SK-N-SH (cell line): ENCODE measurements around the gene GHRH. TPM values are rescaled to one million over a fixed set of nuclear protein-coding genes. Genes with fewer than 3 reads are reported as not detected.

Experiments used
- CTCF ChIA-PET: fragments of 300-600, 350-600 bp; formaldehyde crosslinking; extraction: SDS; loops from one replicate; lab custom pipeline; 2021; lab: Yijun Ruan, JAX
- POLR2A ChIA-PET: fragments of 350-600 bp; sonication (Branson Sonifier 250); formaldehyde crosslinking; extraction: SDS; loops from one replicate; lab custom pipeline; 2020; ENCODE audit warnings: antibody characterized with exemption, inconsistent platforms; lab: Yijun Ruan, JAX
- DNase-seq: peaks from one replicate; pipeline ENCODE4 v3.0.0; 2012
- H2AFZ ChIP-seq: fragments of 200-600 bp; sonication (generic); 2 replicates; pipeline ENCODE4 v1.8.1; 2016; ENCODE audit warnings: antibody characterized with exemption, mild to moderate bottlenecking, low read depth
- H3F3A ChIP-seq: fragments of 200-600 bp; sonication (generic); replicated peaks from 2 replicates; pipeline ENCODE3; 2016; ENCODE audit warnings: antibody characterized with exemption, mild to moderate bottlenecking; ENCODE audit not compliant: insufficient read depth
- H3K27ac ChIP-seq, 2 experiments: fragments of 200-500 bp in 1 of 2; fragments of 200-600 bp in 1 of 2; sonication (Bioruptor generic) in 1 of 2; sonication (generic), shearing (Covaris generic) in 1 of 2; 2 replicates each; pipeline versions ENCODE4 v1.5.1 to v1.6.1; 2014 to 2016; ENCODE audit warnings: low read depth in 2 of 2, inconsistent platforms in 1 of 2, low read length in 1 of 2, mild to moderate bottlenecking in 1 of 2, mixed read lengths in 1 of 2
- H3K27me3 ChIP-seq: fragments of 200-600 bp; sonication (generic), shearing (Covaris generic); 2 replicates; pipeline ENCODE4 v1.6.1; 2016; ENCODE audit warnings: mixed run types; ENCODE audit not compliant: insufficient read depth
- H3K36me3 ChIP-seq, 2 experiments: fragments of 200-500 bp in 1 of 2; fragments of 200-600 bp in 1 of 2; sonication (Bioruptor generic) in 1 of 2; sonication (generic) in 1 of 2; replicated peaks in 1 of 2; 2 replicates each; pipeline versions ENCODE3 to v1.5.1; 2014 to 2016; ENCODE audit warnings: low read length in 1 of 2, mild to moderate bottlenecking in 1 of 2; ENCODE audit not compliant: insufficient read depth in 2 of 2, control insufficient read depth in 1 of 2
- H3K4me1 ChIP-seq, 2 experiments: fragments of 200-500 bp in 1 of 2; fragments of 200-600 bp in 1 of 2; sonication (Bioruptor generic) in 1 of 2; sonication (generic), shearing (Covaris generic) in 1 of 2; 2 replicates each; pipeline versions ENCODE4 v1.5.1 to v1.6.1; 2014 to 2016; ENCODE audit warnings: low read depth in 1 of 2, low read length in 1 of 2, mixed run types in 1 of 2; ENCODE audit not compliant: insufficient read depth in 2 of 2, control insufficient read depth in 1 of 2
- H3K4me2 ChIP-seq: fragments of 200-600 bp; sonication (generic), shearing (Covaris generic); 2 replicates; pipeline ENCODE4 v1.6.1; 2017; ENCODE audit warnings: mixed run types
- H3K4me3 ChIP-seq, 2 experiments: fragments of 200-500 bp in 1 of 2; fragments of 200-600 bp in 1 of 2; sonication (Bioruptor generic) in 1 of 2; sonication (generic), shearing (Covaris generic) in 1 of 2; 2 replicates each; pipeline versions ENCODE4 v1.5.1 to v1.8.1; 2014 to 2016; ENCODE audit warnings: low read depth in 2 of 2, inconsistent platforms in 1 of 2, low read length in 1 of 2, mild to moderate bottlenecking in 1 of 2, mixed read lengths in 1 of 2, moderate library complexity in 1 of 2
- H3K79me2 ChIP-seq: fragments of 200-600 bp; sonication (generic); 2 replicates; pipeline ENCODE4 v1.8.1; 2017; ENCODE audit warnings: mild to moderate bottlenecking; ENCODE audit not compliant: insufficient read depth
- H3K9ac ChIP-seq: fragments of 200-600 bp; sonication (generic); 2 replicates; pipeline ENCODE4 v1.6.1; 2017; ENCODE audit warnings: mixed run types
- H3K9me2 ChIP-seq: fragments of 200-600 bp; sonication (generic); 2 replicates; pipeline ENCODE4 v1.6.1; 2017; ENCODE audit warnings: mixed run types
- H3K9me3 ChIP-seq: fragments of 200-600 bp; sonication (generic); 2 replicates; pipeline ENCODE4 v1.6.1; 2017; ENCODE audit warnings: mixed run types, mild to moderate bottlenecking, moderate library complexity
- H4K20me1 ChIP-seq: fragments of 200-600 bp; sonication (generic); 2 replicates; pipeline ENCODE4 v1.6.1; 2017; ENCODE audit warnings: mild to moderate bottlenecking, mixed run types; ENCODE audit not compliant: insufficient read depth
- ELF1 ChIP-seq: IDR thresholded peaks from 2 replicates; pipeline ENCODE4 v1.4.0; 2012
- EP300 ChIP-seq, 2 experiments: IDR thresholded peaks; 2 replicates each; pipeline versions ENCODE4 v1.4.0 to v1.6.1; 2012; ENCODE audit warnings: borderline replicate concordance in 1 of 2, low read depth in 1 of 2, low read length in 1 of 2
- EZH2phosphoT487 ChIP-seq: fragments of 200-600 bp; sonication (generic); IDR thresholded peaks from 2 replicates; pipeline ENCODE4 v1.6.1; 2017; ENCODE audit warnings: low read depth, mixed run types, mild to moderate bottlenecking, antibody characterized with exemption, moderate library complexity, borderline replicate concordance
- FOSL2 ChIP-seq: IDR thresholded peaks from 2 replicates; pipeline ENCODE4 v1.4.0; 2012; ENCODE audit warnings: low read depth, mild to moderate bottlenecking, moderate library complexity, borderline replicate concordance
- GABPA ChIP-seq: IDR thresholded peaks from 2 replicates; pipeline ENCODE4 v1.4.0; 2012; ENCODE audit warnings: low read depth, mild to moderate bottlenecking
- GATA2 ChIP-seq: sonication (generic); formaldehyde crosslinking; IDR thresholded peaks from 2 replicates; pipeline ENCODE4 v1.5.0; 2020; ENCODE audit warnings: mild to moderate bottlenecking, missing genetic modification reagents
- MEF2A ChIP-seq: IDR thresholded peaks from 2 replicates; pipeline ENCODE4 v1.4.0; 2012; ENCODE audit warnings: low read depth, borderline replicate concordance
- MXI1 ChIP-seq: IDR thresholded peaks from 2 replicates; pipeline ENCODE4 v1.6.1; 2012; ENCODE audit warnings: mild to moderate bottlenecking, low read depth, low read length, improper control_type of control experiment
- NFIC ChIP-seq: IDR thresholded peaks from 2 replicates; pipeline ENCODE4 v1.4.0; 2012; ENCODE audit warnings: borderline replicate concordance
- NRF1 ChIP-seq: IDR thresholded peaks from 2 replicates; pipeline ENCODE4 v1.6.1; 2012; ENCODE audit warnings: low read depth, mild to moderate bottlenecking, low read length
- RAD21 ChIP-seq: IDR thresholded peaks from 2 replicates; pipeline ENCODE4 v1.6.1; 2012; ENCODE audit warnings: mild to moderate bottlenecking, low read length
- RXRA ChIP-seq: IDR thresholded peaks from 2 replicates; pipeline ENCODE4 v1.4.0; 2012; ENCODE audit warnings: low read depth, mild to moderate bottlenecking, borderline replicate concordance
- SIN3A ChIP-seq: IDR thresholded peaks from 2 replicates; pipeline ENCODE4 v1.6.1; 2012; ENCODE audit warnings: low read depth, mild to moderate bottlenecking, low read length, moderate library complexity, borderline replicate concordance
- SMC3 ChIP-seq: IDR thresholded peaks from 2 replicates; pipeline ENCODE4 v1.6.1; 2012; ENCODE audit warnings: low read depth, low read length, improper control_type of control experiment
- TAF1 ChIP-seq: IDR thresholded peaks from 2 replicates; pipeline ENCODE4 v1.6.1; 2012; ENCODE audit warnings: low read depth, mild to moderate bottlenecking, low read length, moderate library complexity, borderline replicate concordance
- TCF12 ChIP-seq: IDR thresholded peaks from 2 replicates; pipeline ENCODE4 v1.4.0; 2012
- TEAD4 ChIP-seq: IDR thresholded peaks from 2 replicates; pipeline ENCODE4 v1.4.0; 2012; ENCODE audit warnings: mild to moderate bottlenecking, borderline replicate concordance; ENCODE audit not compliant: insufficient read depth
- WGBS: methylation state at CpG from one replicate; pipeline ENCODE4 v1.1.6; 2017; ENCODE audit warnings: low lambda C conversion rate; 5-methylcytosine and 5-hydroxymethylcytosine counted together
- polyA plus RNA-seq, 3 experiments: library from polyadenylated mRNA; depleted of rRNA; stranded (reverse); fragments of >200 nt; gene quantifications; 2 replicates each; pipeline ENCODE4 v1.2.3, GENCODE V29; 2012
- TF ChIP-seq, protein P1 (sequence below): fragments of 200-600 bp; sonication (generic); IDR thresholded peaks from 2 replicates; pipeline ENCODE4 v1.6.1; 2017; ENCODE audit warnings: antibody characterized with exemption, mild to moderate bottlenecking, moderate library complexity
- TF ChIP-seq, protein P2 (sequence below): IDR thresholded peaks from 2 replicates; pipeline ENCODE4 v1.6.1; 2012; ENCODE audit warnings: mild to moderate bottlenecking, low read depth, low read length, moderate library complexity
- TF ChIP-seq, protein P3 (sequence below): IDR thresholded peaks from 2 replicates; pipeline ENCODE4 v1.4.0; 2012; ENCODE audit warnings: low read depth

The GHRH gene
- polyA plus RNA-seq, 1 of the 3 experiments (the other 2 are of a cell fraction) = not detected

DNA sequence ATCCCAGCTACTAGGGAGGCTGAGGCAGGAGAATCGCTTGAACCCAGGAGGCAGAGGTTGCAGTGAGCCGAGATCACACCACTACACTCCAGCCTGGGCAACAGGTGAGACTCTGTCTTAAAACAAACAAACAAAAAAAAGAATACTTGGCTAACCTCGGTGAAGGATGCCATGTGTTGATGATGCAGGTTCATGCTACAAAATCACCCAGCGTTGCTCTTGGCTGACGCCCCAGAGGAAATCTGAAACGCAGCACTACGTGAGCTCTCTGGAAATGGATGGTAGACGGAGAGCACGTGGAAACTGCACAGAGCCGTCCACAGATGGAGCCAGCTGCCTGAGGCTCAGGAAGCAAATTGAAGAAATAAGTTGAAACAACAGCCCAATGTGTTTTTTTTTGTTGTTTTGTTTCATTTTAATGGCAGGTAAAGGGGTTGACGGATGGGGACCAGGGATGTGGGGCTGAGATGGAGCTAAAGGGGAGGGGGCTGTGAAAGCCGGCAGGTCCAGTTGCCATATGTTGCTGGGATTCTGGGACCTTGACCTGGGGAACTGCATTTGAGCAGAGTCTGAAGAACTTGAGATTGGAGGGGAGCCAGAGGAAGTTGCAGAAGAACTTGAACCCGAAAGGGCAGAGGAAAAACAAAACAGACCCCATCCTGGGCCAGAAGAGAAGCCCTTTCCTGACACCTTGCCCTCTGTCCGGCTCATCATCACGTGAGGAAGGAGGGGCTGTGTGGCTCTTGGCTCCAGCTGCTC is 15.1 kb upstream of the GHRH start:
- Histone ChIP-seq H3K9me3 (no peaks in the 10 kb centered on the region), H3K36me3 (no peaks in the 10 kb centered on the region), H4K20me1 (no peaks in the 10 kb centered on the region), H3K9ac (no peak overlapping the region), H3K4me1 (peaks cover 0 to 19% of the 10 kb centered on the region in 2 experiments; a peak in 1 of 4 replicates), H2AFZ (no peak overlapping the region), H3K27ac (peak overlapping the region in 1 of 2 experiments; percentile 26; a peak in 2 of 4 replicates), H3K9me2 (no peaks in the 10 kb centered on the region), H3K79me2 (no peaks in the 10 kb centered on the region), H3K27me3 (no peaks in the 10 kb centered on the region), H3F3A (no peaks in the 10 kb centered on the region), H3K4me3 (no peak overlapping the region), H3K4me2 (no peak overlapping the region)
- POLR2A ChIA-PET = interaction anchor here (0.6 to 1.2 kb wide), 2 partner anchors 13 to 20 kb away, joined by 3 read pairs; partner anchors contain the start of gene MANBAL
- WGBS = 57% methylated on average over 15 of the region's 15 CpGs
- CTCF ChIA-PET = interaction anchor here (0.6 to 3.9 kb wide), 23 partner anchors 9 to 258 kb away, joined by 3 to 32 read pairs (median 3); partner anchors contain the start of gene MANBAL
- no peak for TF ChIP-seq TAF1
- TF ChIP-seq, protein P1, sequence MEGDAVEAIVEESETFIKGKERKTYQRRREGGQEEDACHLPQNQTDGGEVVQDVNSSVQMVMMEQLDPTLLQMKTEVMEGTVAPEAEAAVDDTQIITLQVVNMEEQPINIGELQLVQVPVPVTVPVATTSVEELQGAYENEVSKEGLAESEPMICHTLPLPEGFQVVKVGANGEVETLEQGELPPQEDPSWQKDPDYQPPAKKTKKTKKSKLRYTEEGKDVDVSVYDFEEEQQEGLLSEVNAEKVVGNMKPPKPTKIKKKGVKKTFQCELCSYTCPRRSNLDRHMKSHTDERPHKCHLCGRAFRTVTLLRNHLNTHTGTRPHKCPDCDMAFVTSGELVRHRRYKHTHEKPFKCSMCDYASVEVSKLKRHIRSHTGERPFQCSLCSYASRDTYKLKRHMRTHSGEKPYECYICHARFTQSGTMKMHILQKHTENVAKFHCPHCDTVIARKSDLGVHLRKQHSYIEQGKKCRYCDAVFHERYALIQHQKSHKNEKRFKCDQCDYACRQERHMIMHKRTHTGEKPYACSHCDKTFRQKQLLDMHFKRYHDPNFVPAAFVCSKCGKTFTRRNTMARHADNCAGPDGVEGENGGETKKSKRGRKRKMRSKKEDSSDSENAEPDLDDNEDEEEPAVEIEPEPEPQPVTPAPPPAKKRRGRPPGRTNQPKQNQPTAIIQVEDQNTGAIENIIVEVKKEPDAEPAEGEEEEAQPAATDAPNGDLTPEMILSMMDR = peak; percentile 41
- no peak for TF ChIP-seq TEAD4
- TF ChIP-seq FOSL2 = no peak
- TF ChIP-seq NFIC = no peak
- TF ChIP-seq EZH2phosphoT487 = no peak
- TF ChIP-seq ELF1 = no peak
- no peak for TF ChIP-seq GATA2
- peak in 1 of 2 experiments; percentile 19; a peak in 1 of 4 replicates for TF ChIP-seq EP300 (IDR thresholded peaks at IDR 0.05; ENCODE audit: borderline replicate concordance in 1 of 2, low read depth in 1 of 2, low read length in 1 of 2)
- TF ChIP-seq SIN3A = no peak
- TF ChIP-seq RXRA = no peak
- TF ChIP-seq RAD21 = peak; percentile 73
- TF ChIP-seq, protein P2, sequence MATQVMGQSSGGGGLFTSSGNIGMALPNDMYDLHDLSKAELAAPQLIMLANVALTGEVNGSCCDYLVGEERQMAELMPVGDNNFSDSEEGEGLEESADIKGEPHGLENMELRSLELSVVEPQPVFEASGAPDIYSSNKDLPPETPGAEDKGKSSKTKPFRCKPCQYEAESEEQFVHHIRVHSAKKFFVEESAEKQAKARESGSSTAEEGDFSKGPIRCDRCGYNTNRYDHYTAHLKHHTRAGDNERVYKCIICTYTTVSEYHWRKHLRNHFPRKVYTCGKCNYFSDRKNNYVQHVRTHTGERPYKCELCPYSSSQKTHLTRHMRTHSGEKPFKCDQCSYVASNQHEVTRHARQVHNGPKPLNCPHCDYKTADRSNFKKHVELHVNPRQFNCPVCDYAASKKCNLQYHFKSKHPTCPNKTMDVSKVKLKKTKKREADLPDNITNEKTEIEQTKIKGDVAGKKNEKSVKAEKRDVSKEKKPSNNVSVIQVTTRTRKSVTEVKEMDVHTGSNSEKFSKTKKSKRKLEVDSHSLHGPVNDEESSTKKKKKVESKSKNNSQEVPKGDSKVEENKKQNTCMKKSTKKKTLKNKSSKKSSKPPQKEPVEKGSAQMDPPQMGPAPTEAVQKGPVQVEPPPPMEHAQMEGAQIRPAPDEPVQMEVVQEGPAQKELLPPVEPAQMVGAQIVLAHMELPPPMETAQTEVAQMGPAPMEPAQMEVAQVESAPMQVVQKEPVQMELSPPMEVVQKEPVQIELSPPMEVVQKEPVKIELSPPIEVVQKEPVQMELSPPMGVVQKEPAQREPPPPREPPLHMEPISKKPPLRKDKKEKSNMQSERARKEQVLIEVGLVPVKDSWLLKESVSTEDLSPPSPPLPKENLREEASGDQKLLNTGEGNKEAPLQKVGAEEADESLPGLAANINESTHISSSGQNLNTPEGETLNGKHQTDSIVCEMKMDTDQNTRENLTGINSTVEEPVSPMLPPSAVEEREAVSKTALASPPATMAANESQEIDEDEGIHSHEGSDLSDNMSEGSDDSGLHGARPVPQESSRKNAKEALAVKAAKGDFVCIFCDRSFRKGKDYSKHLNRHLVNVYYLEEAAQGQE = no peak
- TF ChIP-seq, protein P3, sequence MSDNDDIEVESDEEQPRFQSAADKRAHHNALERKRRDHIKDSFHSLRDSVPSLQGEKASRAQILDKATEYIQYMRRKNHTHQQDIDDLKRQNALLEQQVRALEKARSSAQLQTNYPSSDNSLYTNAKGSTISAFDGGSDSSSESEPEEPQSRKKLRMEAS = peak; percentile 87
- peak; percentile 63; the same call in 1 of the 2 replicates for TF ChIP-seq MXI1
- TF ChIP-seq TCF12 = no peak
- TF ChIP-seq SMC3 = peak; percentile 42; the same call in 1 of the 2 replicates
- no peak for TF ChIP-seq MEF2A
- no peak for TF ChIP-seq NRF1
- no peak for TF ChIP-seq GABPA
- peak; percentile 63 for DNase-seq
